Measurements from ENCODE around the gene LLGL1. TPM values are rescaled to one million over a fixed set of nuclear protein-coding genes. Genes with fewer than 3 reads are reported as not detected.

Gene LLGL1
- total RNA-seq, 1 donor from 2014 or later, result 8.8 TPM

GRCh38 chr17:18261146-18261515 lies 35.7 kb downstream of the LLGL1 start:
- Histone ChIP-seq H3K9me3 (replicated peaks) (no peaks in the 10 kb centered on the region), H3K27ac (replicated peaks) (peak overlapping the region; percentile 100), H3K36me3 (peaks cover 33% of the 10 kb centered on the region), H3K27me3 (ENCODE audit: low read depth) (no peaks in the 10 kb centered on the region), H3K4me1 (peaks cover 75% of the 10 kb centered on the region), H3K4me3 (peak overlapping the region; percentile 93)
- intact Hi-C loops (cut with micrococcal nuclease), result no loop called here
- TF ChIP-seq, protein P1, sequence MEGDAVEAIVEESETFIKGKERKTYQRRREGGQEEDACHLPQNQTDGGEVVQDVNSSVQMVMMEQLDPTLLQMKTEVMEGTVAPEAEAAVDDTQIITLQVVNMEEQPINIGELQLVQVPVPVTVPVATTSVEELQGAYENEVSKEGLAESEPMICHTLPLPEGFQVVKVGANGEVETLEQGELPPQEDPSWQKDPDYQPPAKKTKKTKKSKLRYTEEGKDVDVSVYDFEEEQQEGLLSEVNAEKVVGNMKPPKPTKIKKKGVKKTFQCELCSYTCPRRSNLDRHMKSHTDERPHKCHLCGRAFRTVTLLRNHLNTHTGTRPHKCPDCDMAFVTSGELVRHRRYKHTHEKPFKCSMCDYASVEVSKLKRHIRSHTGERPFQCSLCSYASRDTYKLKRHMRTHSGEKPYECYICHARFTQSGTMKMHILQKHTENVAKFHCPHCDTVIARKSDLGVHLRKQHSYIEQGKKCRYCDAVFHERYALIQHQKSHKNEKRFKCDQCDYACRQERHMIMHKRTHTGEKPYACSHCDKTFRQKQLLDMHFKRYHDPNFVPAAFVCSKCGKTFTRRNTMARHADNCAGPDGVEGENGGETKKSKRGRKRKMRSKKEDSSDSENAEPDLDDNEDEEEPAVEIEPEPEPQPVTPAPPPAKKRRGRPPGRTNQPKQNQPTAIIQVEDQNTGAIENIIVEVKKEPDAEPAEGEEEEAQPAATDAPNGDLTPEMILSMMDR (IDR thresholded peaks at IDR 0.05; ENCODE audit: borderline replicate concordance), result no peak
- peak; percentile 85 for DNase-seq

GRCh38 chr17:18261659-18262058 lies 36.2 kb downstream of the LLGL1 start:
- Histone ChIP-seq H3K4me1 (peaks cover 70% of the 10 kb centered on the region), H3K27me3 (ENCODE audit: low read depth) (no peaks in the 10 kb centered on the region), H3K4me3 (peak overlapping the region; percentile 93), H3K27ac (replicated peaks) (peak overlapping the region; percentile 100), H3K36me3 (peaks cover 28% of the 10 kb centered on the region), H3K9me3 (replicated peaks) (no peaks in the 10 kb centered on the region)
- no peak for DNase-seq
- TF ChIP-seq, protein P1 (IDR thresholded peaks at IDR 0.05; ENCODE audit: borderline replicate concordance), result no peak
- intact Hi-C loops (cut with micrococcal nuclease), result no loop called here

DNA sequence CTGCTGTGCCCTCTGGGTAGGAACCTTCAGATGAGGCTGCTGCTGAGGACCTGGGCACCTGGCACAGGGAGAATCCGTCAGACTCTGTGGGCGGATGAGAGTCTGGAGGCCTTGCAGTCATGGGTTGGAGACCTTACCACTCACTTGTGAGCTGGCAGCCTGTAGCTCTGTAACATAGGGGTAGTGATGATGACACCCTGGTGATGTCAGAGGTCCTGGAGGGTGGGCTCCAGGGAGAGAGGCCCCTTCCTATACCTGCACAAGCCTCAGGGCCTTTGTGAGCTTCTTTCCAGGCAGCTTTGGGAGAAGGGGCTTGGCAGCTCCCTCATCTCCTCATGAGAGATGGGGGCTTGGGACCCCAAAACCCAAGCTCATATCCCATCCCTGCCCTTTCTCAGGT lies 36.7 kb downstream of the LLGL1 start:
- peaks cover 65% of the 10 kb centered on the region for H3K4me1 ChIP-seq
- DNase-seq, result no peak
- H3K27ac ChIP-seq (replicated peaks), result peak overlapping the region; percentile 100
- H3K9me3 ChIP-seq (replicated peaks), result no peaks in the 10 kb centered on the region
- TF ChIP-seq, protein P1 (IDR thresholded peaks at IDR 0.05; ENCODE audit: borderline replicate concordance), result no peak
- intact Hi-C loops (cut with micrococcal nuclease), result no loop called here
- peaks cover 28% of the 10 kb centered on the region for H3K36me3 ChIP-seq
- no peaks in the 10 kb centered on the region for H3K27me3 ChIP-seq (ENCODE audit: low read depth)
- H3K4me3 ChIP-seq, result peak overlapping the region; percentile 93

- DNase-seq, result peak; percentile 58
- peak overlapping the region; percentile 93 for H3K4me3 ChIP-seq
Measured at GRCh38 chr17:18262641-18263040, 37.2 kb downstream of the LLGL1 start.

DNA sequence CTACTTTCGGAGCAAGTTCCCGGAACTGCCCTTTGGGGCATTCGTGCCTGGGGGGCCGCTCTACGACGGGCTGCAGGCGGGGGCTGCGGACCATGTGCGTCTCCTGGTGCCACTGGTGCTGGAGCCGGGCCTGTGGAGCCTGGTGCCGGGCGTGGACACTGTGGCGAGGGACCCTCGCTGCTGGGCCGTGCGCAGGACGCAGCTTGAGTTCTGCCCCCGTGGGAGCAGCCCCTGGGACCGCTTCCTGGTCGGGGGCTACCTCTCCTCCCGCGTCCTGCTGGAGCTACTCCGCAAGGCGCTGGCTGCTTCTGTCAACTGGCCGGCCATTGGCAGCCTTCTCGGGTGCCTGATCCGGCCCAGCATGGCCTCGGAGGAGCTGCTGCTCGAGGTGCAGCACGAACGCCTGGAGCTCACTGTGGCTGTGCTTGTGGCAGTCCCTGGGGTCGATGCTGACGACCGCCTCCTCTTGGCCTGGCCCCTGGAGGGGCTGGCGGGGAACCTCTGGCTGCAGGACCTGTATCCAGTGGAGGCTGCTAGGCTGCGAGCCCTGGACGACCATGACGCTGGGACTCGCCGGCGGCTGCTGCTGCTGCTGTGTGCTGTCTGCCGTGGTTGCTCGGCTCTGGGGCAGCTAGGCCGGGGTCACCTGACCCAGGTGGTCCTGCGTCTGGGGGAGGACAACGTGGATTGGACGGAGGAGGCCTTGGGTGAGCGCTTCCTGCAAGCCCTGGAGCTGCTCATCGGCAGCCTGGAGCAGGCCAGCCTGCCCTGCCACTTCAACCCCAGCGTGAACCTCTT lies 38.6 kb downstream of the LLGL1 start:
- intact Hi-C loops (cut with micrococcal nuclease), result no loop called here

More at GRCh38 chr17:18262641-18263040, 37.2 kb downstream of the LLGL1 start:
- H3K27ac ChIP-seq (replicated peaks), result peak overlapping the region; percentile 100
- no peaks in the 10 kb centered on the region for H3K9me3 ChIP-seq (replicated peaks)
- H3K4me1 ChIP-seq, result peaks cover 60% of the 10 kb centered on the region
- intact Hi-C loops (cut with micrococcal nuclease), result no loop called here
- H3K27me3 ChIP-seq (ENCODE audit: low read depth), result no peaks in the 10 kb centered on the region
- peaks cover 28% of the 10 kb centered on the region for H3K36me3 ChIP-seq
- TF ChIP-seq, protein P1 (IDR thresholded peaks at IDR 0.05; ENCODE audit: borderline replicate concordance), result no peak

More for the DNA sequence above, 38.6 kb downstream of the LLGL1 start:
- Histone ChIP-seq H3K9me3 (replicated peaks) (no peaks in the 10 kb centered on the region), H3K4me3 (no peak overlapping the region), H3K27ac (replicated peaks) (no peak overlapping the region), H3K36me3 (peaks cover 28% of the 10 kb centered on the region), H3K4me1 (peaks cover 46% of the 10 kb centered on the region), H3K27me3 (ENCODE audit: low read depth) (no peaks in the 10 kb centered on the region)
- DNase-seq, result no peak
- TF ChIP-seq, protein P1 (IDR thresholded peaks at IDR 0.05; ENCODE audit: borderline replicate concordance), result no peak

All from left ventricle myocardium inferior (tissue), 1 donor.